ENCODE results near the gene PARP8. TPM values are rescaled to one million over a fixed set of nuclear protein-coding genes. Genes with fewer than 3 reads are reported as not detected.

PARP8 gene
- total and polyA plus RNA-seq, 2 of the 4 experiments (the other 2 are of a cell fraction): 6.9 to 8.2 TPM

- H2BK5ac ChIP-seq (ENCODE audit: low read depth, low read length, poor library complexity, severe bottlenecking): no peak overlapping the region
- BruUV-seq (replicated peaks): no TSS peak
- no peak overlapping the region for H4K91ac ChIP-seq (ENCODE audit: insufficient read depth, low read depth, low read length)
- H2BK120ac ChIP-seq (ENCODE audit: low read depth, low read length): no peak overlapping the region
- ChIA-PET CTCF (no interaction called here), POLR2A (ENCODE audit: unreplicated experiment) (no interaction called here)
- H2BK15ac ChIP-seq (ENCODE audit: low read depth, low read length): no peak overlapping the region
- no peak overlapping the region for H2BK20ac ChIP-seq (ENCODE audit: low read depth, low read length)
- no peaks in the 10 kb centered on the region for H3K27me3 ChIP-seq (ENCODE audit: control insufficient read depth, insufficient read depth, low read length)
- H2AFZ ChIP-seq (replicated peaks; ENCODE audit: low read length, poor library complexity): no peak overlapping the region
- H4K5ac ChIP-seq (ENCODE audit: low read depth, low read length): no peak overlapping the region
- no peaks in the 10 kb centered on the region for H3K36me3 ChIP-seq (ENCODE audit: control insufficient read depth, insufficient read depth, low read length)
- intact Hi-C loops (cut with micrococcal nuclease) (no loop called here), in situ Hi-C loops (cut with MboI; ENCODE audit: low sequenced_read_pairs) (no loop called here), dilution Hi-C loops (cut with HindIII; ENCODE audit: low sequenced_read_pairs, unreplicated experiment) (no loop called here)
- no peak overlapping the region for H2AK5ac ChIP-seq (ENCODE audit: low read depth, low read length)
- no peak overlapping the region for H3K4me3 ChIP-seq (ENCODE audit: insufficient read depth, low read depth, low read length)
- H3K27ac ChIP-seq (ENCODE audit: insufficient read depth, low read length): no peak overlapping the region
- no peak overlapping the region for H3K23ac ChIP-seq (ENCODE audit: low read depth, low read length)
- H3K79me1 ChIP-seq (ENCODE audit: low read depth in 1 of 2, low read length in 2 of 2): no peaks in the 10 kb centered on the region
- no peak overlapping the region for H4K8ac ChIP-seq (ENCODE audit: low read depth in 2 of 2, low read length in 2 of 2)
- no CpG with 5 or more reads among the region's 1 CpG for WGBS, 2 experiments (ENCODE audit: extremely low coverage in 2 of 2, insufficient read length in 1 of 2)
- H3K9ac ChIP-seq (ENCODE audit: low read depth, low read length): no peak overlapping the region
- DNase-seq (no peak), ATAC-seq (ENCODE audit: low read depth) (no peak)
- no peaks in the 10 kb centered on the region for H4K20me1 ChIP-seq (ENCODE audit: insufficient read depth, low read length)
- H3K14ac ChIP-seq (replicated peaks; ENCODE audit: low read depth, low read length): no peak overlapping the region
- no peak overlapping the region for H3K18ac ChIP-seq (ENCODE audit: low read depth, low read length)
- H3K4me2 ChIP-seq (ENCODE audit: low read depth, low read length): no peak overlapping the region
- TF ChIP-seq USF2 (IDR thresholded peaks at IDR 0.05; ENCODE audit: low read depth, low read length) (no peak), MXI1 (IDR thresholded peaks at IDR 0.05; ENCODE audit: borderline replicate concordance, low read depth, low read length) (no peak), RAD21 (IDR thresholded peaks at IDR 0.05; ENCODE audit: low read length) (no peak), NFE2L2 (IDR thresholded peaks at IDR 0.05; ENCODE audit: low read depth, low read length) (no peak), POLR2A (IDR thresholded peaks at IDR 0.05; ENCODE audit: low read depth, low read length) (no peak), MAZ (IDR thresholded peaks at IDR 0.05; ENCODE audit: borderline replicate concordance, low read depth, low read length) (no peak), BHLHE40 (IDR thresholded peaks at IDR 0.05; ENCODE audit: low read depth, low read length) (no peak)
- H3K56ac ChIP-seq (ENCODE audit: extremely low read depth, insufficient read depth, low read length): no peak overlapping the region
- no peak overlapping the region for H2AK9ac ChIP-seq (replicated peaks; ENCODE audit: low read depth, low read length, poor library complexity)
- no peaks in the 10 kb centered on the region for H3K9me1 ChIP-seq (ENCODE audit: insufficient read depth, low read length)
- H3K4ac ChIP-seq (ENCODE audit: low read depth, low read length): no peak overlapping the region
- H3K9me3 ChIP-seq (ENCODE audit: control insufficient read depth, insufficient read depth, low read length): no peaks in the 10 kb centered on the region
- no peaks in the 10 kb centered on the region for H3K4me1 ChIP-seq (ENCODE audit: control insufficient read depth, insufficient read depth, low read length)
Observed at GRCh38 chr5:50866415-50866814, 200.0 kb downstream of the PARP8 start.

All from IMR-90 (cell line).